H1 (cell line): ENCODE measurements around the gene FKRP. TPM values are rescaled to one million over a fixed set of nuclear protein-coding genes. Genes with fewer than 3 reads are reported as not detected.

Source experiments
- CTCF ChIA-PET: fragments of 300-600 bp; sonication (Branson Sonifier 250); formaldehyde crosslinking; loops from one replicate; lab custom pipeline; 2021; ENCODE audit not compliant: partially characterized antibody; lab: Charles Lee
- POLR2A ChIA-PET: fragments of 300-600 bp; sonication (Branson Sonifier 250); formaldehyde crosslinking; loops from one replicate; lab custom pipeline; 2021; ENCODE audit warnings: inconsistent platforms; ENCODE audit not compliant: partially characterized antibody; lab: Charles Lee
- DNase-seq, 2 experiments: peaks; one replicate each; pipeline versions ENCODE4 v3.0.0 to v3.0.0-alpha.2; 2010 to 2022; ENCODE audit warnings: low spot score in 2 of 2, low read depth in 1 of 2, mixed read lengths in 1 of 2
- FAIRE-seq: peaks from 2 replicates; lab custom pipeline; 2011; peaks lifted over from hg19 to GRCh38; lab: Jason Lieb, UNC
- H2AFZ ChIP-seq: 2 replicates; pipeline ENCODE4 v1.8.1; 2012; ENCODE audit warnings: low read length, inconsistent platforms
- H2AK5ac ChIP-seq: 2 replicates; pipeline ENCODE4 v1.6.1; 2013; ENCODE audit warnings: low read depth, low read length
- H2BK120ac ChIP-seq: replicated peaks from 2 replicates; pipeline ENCODE3; 2013; ENCODE audit warnings: low read depth, low read length, inconsistent platforms
- H2BK12ac ChIP-seq: 2 replicates; pipeline ENCODE4 v1.6.1; 2013; ENCODE audit warnings: low read depth, low read length
- H2BK15ac ChIP-seq: 2 replicates; pipeline ENCODE4 v1.6.1; 2013; ENCODE audit warnings: low read length
- H2BK20ac ChIP-seq: 2 replicates; pipeline ENCODE4 v1.6.1; 2013; ENCODE audit warnings: low read length
- H2BK5ac ChIP-seq: 2 replicates; pipeline ENCODE4 v1.6.1; 2013; ENCODE audit warnings: low read depth, low read length
- H3K14ac ChIP-seq: 2 replicates; pipeline ENCODE4 v1.6.1; 2013; ENCODE audit warnings: inconsistent platforms; ENCODE audit not compliant: insufficient read length
- H3K18ac ChIP-seq: 2 replicates; pipeline ENCODE4 v1.6.1; 2013; ENCODE audit warnings: low read length; ENCODE audit errors: extremely low read depth
- H3K23ac ChIP-seq: 2 replicates; pipeline ENCODE4 v1.6.1; 2013; ENCODE audit warnings: inconsistent platforms; ENCODE audit not compliant: insufficient read length
- H3K23me2 ChIP-seq: 2 replicates; pipeline ENCODE4 v1.6.1; 2013; ENCODE audit warnings: low read depth, low read length
- H3K27ac ChIP-seq: 2 replicates; pipeline ENCODE4 v1.6.1; 2011; ENCODE audit warnings: low read depth, low read length, inconsistent platforms
- H3K27me3 ChIP-seq, 4 experiments: replicated peaks in 1 of 4; 1 replicate in 1 of 4; 2 replicates in 3 of 4; pipeline versions ENCODE4 v1.6.1 to v1.8.1; 2011 to 2013; ENCODE audit warnings: low read length in 3 of 4, mild to moderate bottlenecking in 3 of 4, inconsistent platforms in 2 of 4, mixed read lengths in 2 of 4, moderate library complexity in 1 of 4; ENCODE audit not compliant: control insufficient read depth in 3 of 4, insufficient read depth in 3 of 4; ENCODE audit errors: extremely low read depth in 1 of 4
- H3K36me3 ChIP-seq, 4 experiments: 2 replicates each; pipeline versions ENCODE4 v1.6.1 to v1.8.1; 2011 to 2013; ENCODE audit warnings: mild to moderate bottlenecking in 4 of 4, low read length in 3 of 4, moderate library complexity in 2 of 4, control low read depth in 1 of 4, inconsistent platforms in 1 of 4; ENCODE audit not compliant: insufficient read depth in 4 of 4, control insufficient read depth in 2 of 4
- H3K4ac ChIP-seq: replicated peaks from 2 replicates; pipeline ENCODE3; 2013; ENCODE audit warnings: low read length, low read depth, mixed read lengths, inconsistent platforms; ENCODE audit not compliant: insufficient read length
- H3K4me1 ChIP-seq, 4 experiments: replicated peaks in 1 of 4; 1 replicate in 1 of 4; 2 replicates in 3 of 4; pipeline versions ENCODE4 v1.6.1 to v1.8.1; 2011 to 2013; ENCODE audit warnings: low read length in 3 of 4, inconsistent platforms in 2 of 4, mixed read lengths in 1 of 4; ENCODE audit not compliant: insufficient read depth in 4 of 4, control insufficient read depth in 3 of 4
- H3K4me2 ChIP-seq, 2 experiments: 2 replicates each; pipeline versions ENCODE4 v1.6.1 to v1.8.1; 2011 to 2013; ENCODE audit warnings: low read depth in 2 of 2, low read length in 2 of 2, control low read depth in 1 of 2, inconsistent platforms in 1 of 2, mild to moderate bottlenecking in 1 of 2; ENCODE audit not compliant: insufficient read depth in 1 of 2
- H3K4me3 ChIP-seq, 4 experiments: fragments of 200-600, 300-600 bp in 1 of 4; sonication (generic), shearing (Covaris generic), sonication (Bioruptor Twin) in 1 of 4; 2 replicates each; pipeline versions ENCODE4 v1.5.1 to v1.8.1; 2011 to 2016; ENCODE audit warnings: low read length in 4 of 4, low read depth in 3 of 4, control low read depth in 2 of 4, inconsistent platforms in 2 of 4, mild to moderate bottlenecking in 2 of 4, mixed read lengths in 1 of 4, moderate library complexity in 1 of 4; ENCODE audit not compliant: insufficient read depth in 2 of 4; ENCODE audit errors: extremely low read depth in 1 of 4
- H3K56ac ChIP-seq: replicated peaks from 2 replicates; pipeline ENCODE3; 2013; ENCODE audit warnings: low read depth, mild to moderate bottlenecking, mixed read lengths, low read length, inconsistent platforms; ENCODE audit not compliant: insufficient read length
- H3K79me1 ChIP-seq: 2 replicates; pipeline ENCODE4 v1.6.1; 2013; ENCODE audit warnings: low read depth, low read length, control low read depth
- H3K79me2 ChIP-seq, 2 experiments: 2 replicates each; pipeline versions ENCODE4 v1.6.1 to v1.8.1; 2012 to 2013; ENCODE audit warnings: low read length in 2 of 2, mild to moderate bottlenecking in 2 of 2, inconsistent platforms in 1 of 2; ENCODE audit not compliant: insufficient read depth in 2 of 2, control insufficient read depth in 1 of 2
- H3K9ac ChIP-seq, 4 experiments: replicated peaks in 1 of 4; 1 replicate in 1 of 4; 2 replicates in 3 of 4; pipeline versions ENCODE4 v1.6.1 to v1.8.1; 2011 to 2013; ENCODE audit warnings: low read depth in 3 of 4, low read length in 3 of 4, control low read depth in 2 of 4, mild to moderate bottlenecking in 2 of 4, moderate library complexity in 2 of 4, inconsistent platforms in 1 of 4; ENCODE audit errors: extremely low read depth in 1 of 4
- H3K9me3 ChIP-seq, 2 experiments: 2 replicates each; pipeline versions ENCODE4 v1.6.1 to v1.8.1; 2012 to 2013; ENCODE audit warnings: mild to moderate bottlenecking in 2 of 2, moderate library complexity in 2 of 2, control low read depth in 1 of 2, inconsistent platforms in 1 of 2, low read depth in 1 of 2, low read length in 1 of 2, mixed read lengths in 1 of 2; ENCODE audit not compliant: insufficient read depth in 2 of 2
- H4K20me1 ChIP-seq, 2 experiments: replicated peaks in 1 of 2; 2 replicates each; pipeline versions ENCODE3 to v1.8.1; 2011 to 2013; ENCODE audit warnings: inconsistent platforms in 2 of 2, low read length in 2 of 2, mild to moderate bottlenecking in 1 of 2; ENCODE audit not compliant: insufficient read depth in 2 of 2, control insufficient read depth in 1 of 2
- H4K5ac ChIP-seq: 2 replicates; pipeline ENCODE4 v1.6.1; 2013; ENCODE audit warnings: low read length, low read depth, mixed read lengths, inconsistent platforms; ENCODE audit not compliant: insufficient read length
- H4K8ac ChIP-seq: 2 replicates; pipeline ENCODE4 v1.8.0; 2013; ENCODE audit warnings: mild to moderate bottlenecking, moderate library complexity, low read length, inconsistent platforms; ENCODE audit not compliant: insufficient read depth; ENCODE audit errors: extremely low read depth
- H4K91ac ChIP-seq: replicated peaks from 2 replicates; pipeline ENCODE3; 2013; ENCODE audit warnings: low read length, mixed read lengths, inconsistent platforms; ENCODE audit not compliant: insufficient read length
- EP300 ChIP-seq, 2 experiments: IDR thresholded peaks; 1 replicate in 1 of 2; 2 replicates in 1 of 2; pipeline ENCODE4 v1.6.1; 2011 to 2012; ENCODE audit warnings: low read depth in 2 of 2, low read length in 2 of 2, mild to moderate bottlenecking in 2 of 2, borderline replicate concordance in 1 of 2, inconsistent platforms in 1 of 2, moderate library complexity in 1 of 2
- EZH2 ChIP-seq: fragments of 200-600 bp; sonication (generic); IDR thresholded peaks from 2 replicates; pipeline ENCODE4 v1.7.1; 2012; ENCODE audit warnings: low read depth, mild to moderate bottlenecking, moderate library complexity, low read length, inconsistent platforms; ENCODE audit not compliant: severe bottlenecking
- KDM1A ChIP-seq: fragments of 200-600, 300-600 bp; sonication (generic); IDR thresholded peaks from 2 replicates; pipeline ENCODE4 v1.7.1; 2016; ENCODE audit warnings: mild to moderate bottlenecking, low read length, borderline replicate concordance
- RAD21 ChIP-seq, 2 experiments: IDR thresholded peaks in 1 of 2; conservative IDR thresholded peaks in 1 of 2; 2 replicates each; pipeline ENCODE4 v1.6.1; 2011; ENCODE audit warnings: low read depth in 2 of 2, low read length in 2 of 2, improper control_type of control experiment in 1 of 2, inconsistent platforms in 1 of 2, mild to moderate bottlenecking in 1 of 2, moderate library complexity in 1 of 2
- SAP30 ChIP-seq: fragments of 300-600 bp; sonication (generic); IDR thresholded peaks from 2 replicates; pipeline ENCODE4 v1.7.1; 2012; ENCODE audit warnings: low read length, moderate library complexity, mild to moderate bottlenecking, inconsistent platforms; ENCODE audit not compliant: insufficient read depth, insufficient replicate concordance
- TAF1 ChIP-seq: IDR thresholded peaks from 2 replicates; pipeline ENCODE4 v1.6.1; 2011; ENCODE audit warnings: mild to moderate bottlenecking, low read depth, low read length
- YY1 ChIP-seq: IDR thresholded peaks from 2 replicates; pipeline ENCODE4 v1.6.1; 2011; ENCODE audit warnings: low read depth, mild to moderate bottlenecking, low read length
- WGBS, 2 experiments: shearing (Covaris generic) in 1 of 2; methylation state at CpG; one replicate each; pipeline versions ENCODE4 v1.1.6 to v1.1.7; 2013 to 2015; ENCODE audit warnings: low lambda C conversion rate in 2 of 2, mixed read lengths in 2 of 2, inconsistent platforms in 1 of 2, low coverage in 1 of 2, missing lambda C conversion rate in 1 of 2; ENCODE audit not compliant: insufficient replicate concordance in 2 of 2, insufficient coverage in 1 of 2, insufficient read length in 1 of 2; ENCODE audit errors: extremely low coverage in 1 of 2, missing lambda C conversion rate in 1 of 2; 5-methylcytosine and 5-hydroxymethylcytosine counted together
- polyA plus RNA-seq, 7 experiments: library from polyadenylated mRNA; depleted of rRNA in 3 of 7; stranded (reverse) in 5 of 7; unstranded in 2 of 7; fragments of >200 nt in 5 of 7; fragments of 200-250 nt in 2 of 7; gene quantifications; 1 replicate in 5 of 7; 2 replicates in 1 of 7; 4 replicates in 1 of 7; pipeline versions ENCODE4 v1.2.1 to v1.2.3, GENCODE V29; 2011 to 2013; ENCODE audit warnings: missing spikeins in 2 of 7, mixed read lengths in 2 of 7
- total RNA-seq: library from RNA; stranded (reverse); fragmentation: NEBNext Ultra II Directional; extraction: Animal tissue kit (Norgen Biotek cat#: 25700); gene quantifications from 2 replicates; pipeline ENCODE4 v1.2.1, GENCODE V29; 2021
- TF ChIP-seq, protein P1 (sequence below), 3 experiments: IDR thresholded peaks; 1 replicate in 2 of 3; 2 replicates in 1 of 3; pipeline versions ENCODE4 v1.5.1 to v1.6.1; 2011; ENCODE audit warnings: low read length in 3 of 3, mild to moderate bottlenecking in 3 of 3, inconsistent platforms in 2 of 3, low read depth in 1 of 3, moderate library complexity in 1 of 3; ENCODE audit not compliant: insufficient read depth in 1 of 3; ENCODE audit errors: control extremely low read depth in 1 of 3

The FKRP gene
- total and polyA plus RNA-seq, 2 of the 8 experiments (the other 6 are each of a cell fraction or from before 2014, with no cell fraction given): 17.1 to 24.4 TPM

DNA sequence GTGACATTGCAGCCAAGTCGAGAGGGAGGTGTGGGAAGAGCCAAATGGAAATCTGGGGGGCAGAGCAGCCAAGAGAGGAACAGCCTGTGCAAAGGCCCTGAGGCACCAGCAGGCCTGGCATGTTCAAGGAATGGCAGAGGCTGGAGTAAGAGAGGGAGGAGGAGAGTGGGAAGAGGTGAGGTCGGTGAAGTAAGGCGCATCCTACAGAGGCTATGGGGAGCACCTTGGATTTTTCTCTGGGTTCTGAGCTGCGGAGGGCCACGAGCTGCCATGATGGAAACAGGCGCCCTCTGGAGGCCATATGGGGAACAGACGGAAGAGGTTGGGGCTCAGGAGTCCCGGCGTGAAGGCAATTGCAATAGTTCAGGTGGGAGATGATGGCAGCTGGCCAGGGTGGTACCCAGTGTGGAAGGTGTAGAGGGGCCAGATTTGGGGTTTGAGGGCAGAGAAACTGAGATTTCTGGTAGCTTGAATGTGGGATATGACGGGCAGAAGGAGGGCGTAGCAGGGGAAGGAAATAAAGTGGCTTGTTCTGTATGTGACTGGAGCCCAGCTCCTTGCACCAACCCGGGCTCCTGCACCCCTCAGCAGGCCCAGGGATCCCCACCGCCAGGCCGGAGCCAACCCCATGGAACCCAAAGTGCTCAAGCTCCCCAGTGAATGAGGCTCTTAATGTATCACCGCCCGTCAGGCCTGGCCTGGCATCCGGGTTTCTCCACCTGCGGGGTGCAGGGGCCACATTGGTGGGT lies 20.9 kb downstream of the FKRP start:
- no peak overlapping the region for H3K4me2 ChIP-seq
- no peaks in the 10 kb centered on the region for H3K27me3 ChIP-seq
- H4K20me1 ChIP-seq: peaks cover 0 to 2% of the 10 kb centered on the region in 2 experiments
- ChIA-PET POLR2A (interaction anchor here (0.6 to 18.6 kb wide), 9 partner anchors 10 to 792 kb away, joined by 3 to 333 read pairs (median 4); partner anchors contain the start of genes AP2S1 and SLC1A5), CTCF (interaction anchor here (0.6 to 12.0 kb wide), 35 partner anchors 10 to 239 kb away, joined by 3 to 176 read pairs (median 5); partner anchors contain the start of gene SLC1A5)
- H3K23ac ChIP-seq: no peak overlapping the region
- H3K56ac ChIP-seq: no peak overlapping the region
- FAIRE-seq: peak; percentile 45
- no peak overlapping the region for H3K4me3 ChIP-seq
- H3K36me3 ChIP-seq: no peaks in the 10 kb centered on the region
- no peak overlapping the region for H2AK5ac ChIP-seq
- no peak overlapping the region for H4K91ac ChIP-seq
- no peak overlapping the region for H2BK15ac ChIP-seq
- no peak overlapping the region for H2BK120ac ChIP-seq
- no peak overlapping the region for H3K18ac ChIP-seq
- 0 out of 2 replicates have a peak overlapping the region, but pooled peaks have one; percentile 28 for H4K8ac ChIP-seq
- no peak overlapping the region for H3K9ac ChIP-seq
- DNase-seq: peak in 1 of 2 experiments; percentile 84
- whole genome bisulfite sequencing, 2 experiments: 64% methylated on average over 18 of the region's 18 CpGs; no CpG with 5 or more reads in 1 of the 2 experiments
- no peak overlapping the region for H2BK12ac ChIP-seq
- no peak overlapping the region for H4K5ac ChIP-seq
- H2BK20ac ChIP-seq: no peak overlapping the region
- no peak overlapping the region for H2BK5ac ChIP-seq
- H3K4ac ChIP-seq: no peak overlapping the region
- H2AFZ ChIP-seq: no peak overlapping the region
- H3K4me1 ChIP-seq: no peaks in the 10 kb centered on the region
- H3K14ac ChIP-seq: no peak overlapping the region
- H3K9me3 ChIP-seq: no peaks in the 10 kb centered on the region
- H3K23me2 ChIP-seq: no peaks in the 10 kb centered on the region
- no peaks in the 10 kb centered on the region for H3K79me1 ChIP-seq
- no peak overlapping the region for H3K27ac ChIP-seq
- H3K79me2 ChIP-seq: no peaks in the 10 kb centered on the region
- TF ChIP-seq EZH2 (no peak), TAF1 (no peak), SAP30 (no peak), EP300 (IDR thresholded peaks at IDR 0.05; ENCODE audit: borderline replicate concordance in 1 of 2, low read depth in 2 of 2, low read length in 2 of 2) (peak in 1 of 2 experiments; percentile 24; a peak in 1 of 3 replicates), RAD21 (IDR thresholded peaks at IDR 0.05 in 1 of 2, conservative IDR thresholded peaks at IDR 0.05 in 1 of 2; ENCODE audit: low read depth in 2 of 2, low read length in 2 of 2) (peak; percentile 51 to 67), YY1 (peak; percentile 94), KDM1A (peak; percentile 87)
- TF ChIP-seq, protein P1, sequence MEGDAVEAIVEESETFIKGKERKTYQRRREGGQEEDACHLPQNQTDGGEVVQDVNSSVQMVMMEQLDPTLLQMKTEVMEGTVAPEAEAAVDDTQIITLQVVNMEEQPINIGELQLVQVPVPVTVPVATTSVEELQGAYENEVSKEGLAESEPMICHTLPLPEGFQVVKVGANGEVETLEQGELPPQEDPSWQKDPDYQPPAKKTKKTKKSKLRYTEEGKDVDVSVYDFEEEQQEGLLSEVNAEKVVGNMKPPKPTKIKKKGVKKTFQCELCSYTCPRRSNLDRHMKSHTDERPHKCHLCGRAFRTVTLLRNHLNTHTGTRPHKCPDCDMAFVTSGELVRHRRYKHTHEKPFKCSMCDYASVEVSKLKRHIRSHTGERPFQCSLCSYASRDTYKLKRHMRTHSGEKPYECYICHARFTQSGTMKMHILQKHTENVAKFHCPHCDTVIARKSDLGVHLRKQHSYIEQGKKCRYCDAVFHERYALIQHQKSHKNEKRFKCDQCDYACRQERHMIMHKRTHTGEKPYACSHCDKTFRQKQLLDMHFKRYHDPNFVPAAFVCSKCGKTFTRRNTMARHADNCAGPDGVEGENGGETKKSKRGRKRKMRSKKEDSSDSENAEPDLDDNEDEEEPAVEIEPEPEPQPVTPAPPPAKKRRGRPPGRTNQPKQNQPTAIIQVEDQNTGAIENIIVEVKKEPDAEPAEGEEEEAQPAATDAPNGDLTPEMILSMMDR (IDR thresholded peaks at IDR 0.05; ENCODE audit: control extremely low read depth in 1 of 3, insufficient read depth in 1 of 3, low read depth in 1 of 3, low read length in 3 of 3): peak; percentile 83 to 95 (median 91)
